IPS DF 6.9 (cell line): ENCODE data around the gene TSSK1B.
"Not testable (repeated sequence)": the region's sequence is repeated elsewhere in the genome, so short reads cannot be mapped to it uniquely, and the experiment has no call there.

Experiments used
- DNase-seq: peaks from one replicate; pipeline ENCODE4 v3.0.0-alpha.2; 2013; ENCODE audit warnings: low read depth, low spot score
- H3K27ac ChIP-seq: one replicate; pipeline ENCODE4 v1.5.1; 2013; ENCODE audit warnings: low read length, control low read depth
- H3K27me3 ChIP-seq: 2 replicates; pipeline ENCODE4 v1.6.1; 2013; ENCODE audit warnings: mild to moderate bottlenecking, low read length; ENCODE audit not compliant: control insufficient read depth, insufficient read depth
- H3K36me3 ChIP-seq: 2 replicates; pipeline ENCODE4 v1.6.1; 2013; ENCODE audit warnings: low read length; ENCODE audit not compliant: control insufficient read depth, insufficient read depth
- H3K4me1 ChIP-seq: 2 replicates; pipeline ENCODE4 v1.6.1; 2013; ENCODE audit warnings: low read length; ENCODE audit not compliant: control insufficient read depth, insufficient read depth
- H3K4me3 ChIP-seq: 2 replicates; pipeline ENCODE4 v1.5.1; 2013; ENCODE audit warnings: mild to moderate bottlenecking, low read length
- H3K9me3 ChIP-seq: 2 replicates; pipeline ENCODE4 v1.6.1; 2013; ENCODE audit warnings: low read length, inconsistent platforms; ENCODE audit not compliant: control insufficient read depth, insufficient read depth
- WGBS: extraction: QIAGEN DNeasy Blood & Tissue Kit; methylation state at CpG from one replicate; pipeline ENCODE4 v1.1.7; 2013; ENCODE audit warnings: mixed read lengths, missing lambda C conversion rate; ENCODE audit not compliant: insufficient read length, insufficient coverage; 5-methylcytosine and 5-hydroxymethylcytosine counted together

Gene TSSK1B, protein sequence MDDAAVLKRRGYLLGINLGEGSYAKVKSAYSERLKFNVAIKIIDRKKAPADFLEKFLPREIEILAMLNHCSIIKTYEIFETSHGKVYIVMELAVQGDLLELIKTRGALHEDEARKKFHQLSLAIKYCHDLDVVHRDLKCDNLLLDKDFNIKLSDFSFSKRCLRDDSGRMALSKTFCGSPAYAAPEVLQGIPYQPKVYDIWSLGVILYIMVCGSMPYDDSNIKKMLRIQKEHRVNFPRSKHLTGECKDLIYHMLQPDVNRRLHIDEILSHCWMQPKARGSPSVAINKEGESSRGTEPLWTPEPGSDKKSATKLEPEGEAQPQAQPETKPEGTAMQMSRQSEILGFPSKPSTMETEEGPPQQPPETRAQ

DNA sequence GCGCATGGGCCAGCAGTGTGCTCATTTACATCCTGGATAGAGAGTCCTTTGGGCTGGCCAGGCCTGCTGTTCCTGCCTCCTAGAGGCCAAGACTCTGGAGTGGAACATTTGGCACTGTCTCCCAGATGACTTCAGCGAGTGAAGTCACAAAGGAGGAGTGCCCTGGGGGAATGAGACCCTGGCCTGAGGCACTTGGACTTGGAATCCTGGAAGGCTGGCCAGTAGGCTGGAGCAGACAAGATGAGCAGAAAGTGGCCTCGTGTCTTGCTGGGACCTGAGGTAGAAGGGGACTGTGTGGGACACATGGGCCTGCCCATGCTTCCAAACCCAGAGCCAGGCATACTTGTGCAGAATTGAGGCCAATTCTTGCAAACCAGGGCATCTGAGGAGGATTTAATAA, at the start of gene TSSK1B:
Gene TSSK1B, minus strand, starts transcription at position 101 of the 400 bp plus-strand sequence. CDS start 150 bp downstream, outside the sequence.
- no peaks in the 10 kb centered on the region for H3K36me3 ChIP-seq

DNA sequence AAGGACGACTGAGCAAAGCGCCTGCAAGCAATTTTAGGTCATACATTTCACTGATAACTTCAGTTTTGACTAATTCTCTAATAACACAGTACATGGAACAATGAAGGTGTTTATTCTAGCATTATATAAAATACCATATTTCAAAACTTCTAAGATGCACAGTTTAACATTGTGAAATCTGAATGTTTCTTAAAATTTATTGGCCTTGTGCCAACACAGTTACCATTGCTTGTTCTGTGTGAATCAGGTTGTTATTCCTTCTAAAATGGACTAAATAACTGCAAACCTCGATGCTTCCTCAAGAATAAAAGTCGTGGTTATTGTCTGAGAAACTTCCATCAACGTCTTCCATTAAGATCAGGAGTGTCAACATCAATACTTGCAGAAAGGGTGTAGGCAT, 45.5 kb upstream of the TSSK1B start:
- Histone ChIP-seq H3K4me1 (no peaks in the 10 kb centered on the region), H3K27me3 (no peaks in the 10 kb centered on the region), H3K9me3 (no peaks in the 10 kb centered on the region), H3K36me3 (no peaks in the 10 kb centered on the region), H3K27ac (no peak overlapping the region), H3K4me3 (no peak overlapping the region)
- no peak for DNase-seq
- WGBS, result no CpG with 5 or more reads among the region's 5 CpGs

More for the DNA sequence above, at the start of gene TSSK1B:
- no peaks in the 10 kb centered on the region for H3K4me1 ChIP-seq
- no peak within 1 kb of the TSS for H3K4me3 ChIP-seq
- H3K27me3 ChIP-seq, result no peaks in the 10 kb centered on the region
- no peaks in the 10 kb centered on the region for H3K9me3 ChIP-seq
- DNase-seq, result no peak
- no peak within 1 kb of the TSS for H3K27ac ChIP-seq
- no CpG with 5 or more reads among the region's 3 CpGs for WGBS

DNA sequence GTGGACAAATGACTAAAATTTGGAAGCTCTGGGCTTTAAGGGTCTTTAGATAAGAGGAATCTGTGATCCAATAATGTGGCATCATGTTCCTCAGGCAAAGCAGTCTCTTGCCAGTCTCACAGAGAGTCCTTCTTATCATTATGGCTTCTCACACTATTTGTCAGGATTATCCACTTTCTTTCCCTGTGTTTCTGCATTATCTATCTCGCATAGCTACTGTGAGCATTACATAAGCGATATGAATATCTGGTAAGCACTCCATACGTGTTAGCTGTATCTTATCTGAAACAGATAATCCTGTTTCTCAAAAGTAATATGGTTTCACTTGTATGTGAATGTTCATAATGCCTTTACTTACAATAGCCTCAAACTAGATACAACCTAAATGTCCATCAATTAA, 43.9 kb upstream of the TSSK1B start:
- H3K27ac ChIP-seq, result no peak overlapping the region
- H3K9me3 ChIP-seq, result no peaks in the 10 kb centered on the region
- H3K27me3 ChIP-seq, result no peaks in the 10 kb centered on the region
- no peaks in the 10 kb centered on the region for H3K36me3 ChIP-seq
- WGBS, result no CpG with 5 or more reads among the region's 3 CpGs
- H3K4me3 ChIP-seq, result no peak overlapping the region
- no peaks in the 10 kb centered on the region for H3K4me1 ChIP-seq
- no peak for DNase-seq

- Histone ChIP-seq H3K9me3 (no peaks in the 10 kb centered on the region), H3K27ac (no peak overlapping the region), H3K36me3 (no peaks in the 10 kb centered on the region), H3K4me1 (no peaks in the 10 kb centered on the region), H3K4me3 (no peak overlapping the region), H3K27me3 (no peaks in the 10 kb centered on the region)
- DNase-seq, result no peak
- WGBS, result no CpG with 5 or more reads among the region's 5 CpGs
These were observed 39.4 kb upstream of the TSSK1B start for GRCh38 chr5:113474100-113474728.

- Histone ChIP-seq H3K27ac (no peak overlapping the region), H3K4me3 (no peak overlapping the region), H3K27me3 (no peaks in the 10 kb centered on the region), H3K4me1 (no peaks in the 10 kb centered on the region), H3K36me3 (no peaks in the 10 kb centered on the region), H3K9me3 (no peaks in the 10 kb centered on the region)
- DNase-seq, result no peak
These were observed 28.2 kb upstream of the TSSK1B start for GRCh38 chr5:113463032-113463431.

- H3K27ac ChIP-seq, H3K36me3 ChIP-seq, H3K4me1 ChIP-seq, H3K9me3 ChIP-seq, H3K27me3 ChIP-seq, H3K4me3 ChIP-seq, DNase-seq: not testable (repeated sequence)
- WGBS, result no CpG with 5 or more reads among the region's 21 CpGs
These were observed 22.3 kb upstream of the TSSK1B start for GRCh38 chr5:113457106-113457505.

DNA sequence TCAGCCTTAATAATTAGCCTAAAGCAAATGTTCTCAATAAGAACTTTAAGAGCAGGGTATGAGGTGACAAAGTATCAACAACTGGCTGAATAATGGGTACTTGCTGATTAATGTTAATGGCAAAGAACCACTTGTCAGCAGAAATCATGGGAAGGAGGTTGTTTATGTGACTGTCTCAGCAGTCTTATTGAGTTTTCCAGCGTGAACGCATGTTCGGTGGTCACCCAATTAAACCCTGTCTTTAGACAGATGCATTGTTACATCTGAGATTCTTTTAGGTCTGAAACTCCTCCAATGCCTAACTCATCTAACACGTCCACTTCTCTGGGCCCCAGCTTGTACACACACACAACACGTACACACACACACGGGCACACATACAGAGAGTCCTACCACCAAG, 18.2 kb upstream of the TSSK1B start:
- DNase-seq, result no peak
- Histone ChIP-seq H3K27ac (no peak overlapping the region), H3K9me3 (no peaks in the 10 kb centered on the region), H3K4me1 (no peaks in the 10 kb centered on the region), H3K36me3 (no peaks in the 10 kb centered on the region), H3K4me3 (no peak overlapping the region), H3K27me3 (no peaks in the 10 kb centered on the region)
- WGBS, result no CpG with 5 or more reads among the region's 6 CpGs

DNA sequence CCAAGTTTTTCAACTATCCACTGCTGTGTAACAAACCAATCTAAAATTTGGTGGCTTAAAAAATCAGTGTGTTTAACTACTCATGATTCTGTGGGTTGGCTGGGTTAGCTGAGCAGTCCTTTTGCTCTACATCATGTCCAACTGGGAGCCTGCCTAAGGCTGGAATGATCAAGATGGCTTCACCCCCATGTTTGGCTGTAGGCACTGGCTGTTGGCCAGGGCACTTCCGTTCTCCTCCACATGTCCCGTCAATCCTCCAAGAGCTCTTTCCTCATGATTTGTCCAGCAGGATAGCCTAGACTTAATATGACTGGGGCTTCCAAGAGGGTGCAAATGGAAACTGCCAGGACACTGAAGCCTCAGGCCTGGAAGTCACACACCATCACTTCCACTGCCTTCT, 17.0 kb upstream of the TSSK1B start:
- WGBS, result no CpG with 5 or more reads among the region's 2 CpGs
- no peaks in the 10 kb centered on the region for H3K27me3 ChIP-seq
- DNase-seq, result no peak
- H3K4me3 ChIP-seq, result no peak overlapping the region
- no peaks in the 10 kb centered on the region for H3K36me3 ChIP-seq
- no peaks in the 10 kb centered on the region for H3K4me1 ChIP-seq
- H3K27ac ChIP-seq, result no peak overlapping the region
- H3K9me3 ChIP-seq, result no peaks in the 10 kb centered on the region

- Histone ChIP-seq H3K9me3 (no peaks in the 10 kb centered on the region), H3K36me3 (no peaks in the 10 kb centered on the region), H3K4me1 (no peaks in the 10 kb centered on the region), H3K4me3 (no peak overlapping the region), H3K27me3 (no peaks in the 10 kb centered on the region), H3K27ac (no peak overlapping the region)
- WGBS, result no CpG with 5 or more reads among the region's 2 CpGs
- no peak for DNase-seq
These were observed 16.1 kb upstream of the TSSK1B start for GRCh38 chr5:113450929-113451328.

DNA sequence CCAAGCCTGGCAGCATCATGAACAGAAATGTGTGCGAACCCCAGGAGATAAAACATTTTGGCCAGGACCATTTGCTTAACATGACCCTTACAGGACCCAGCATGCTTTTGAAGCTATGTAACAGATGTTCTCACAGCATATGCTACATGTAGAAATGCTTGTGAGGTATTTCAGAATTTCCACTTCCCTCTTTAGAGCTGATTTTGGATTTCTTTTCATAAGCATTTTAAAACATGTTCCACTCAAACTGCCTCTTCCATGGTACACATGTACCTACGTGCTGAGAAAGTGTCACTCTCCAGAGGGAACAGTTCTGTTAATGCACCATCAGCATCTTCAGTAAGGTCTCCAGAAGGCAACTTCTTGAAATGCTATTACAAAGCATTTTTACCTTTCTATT, 15.7 kb upstream of the TSSK1B start:
- no peak overlapping the region for H3K4me3 ChIP-seq
- H3K27ac ChIP-seq, result no peak overlapping the region
- H3K9me3 ChIP-seq, result no peaks in the 10 kb centered on the region
- H3K36me3 ChIP-seq, result no peaks in the 10 kb centered on the region
- H3K4me1 ChIP-seq, result no peaks in the 10 kb centered on the region
- DNase-seq, result no peak
- WGBS, result no CpG with 5 or more reads among the region's 2 CpGs
- H3K27me3 ChIP-seq, result no peaks in the 10 kb centered on the region

GRCh38 chr5:113448252-113448651, 13.5 kb upstream of the TSSK1B start:
- no peak for DNase-seq
- H3K4me3 ChIP-seq, result no peak overlapping the region
- no peaks in the 10 kb centered on the region for H3K36me3 ChIP-seq
- no CpG with 5 or more reads among the region's 3 CpGs for WGBS
- H3K27ac ChIP-seq, result no peak overlapping the region
- no peaks in the 10 kb centered on the region for H3K27me3 ChIP-seq
- H3K9me3 ChIP-seq, result no peaks in the 10 kb centered on the region
- H3K4me1 ChIP-seq, result no peaks in the 10 kb centered on the region
